Measurements from ENCODE around the gene NFASC. TPM values are rescaled to one million over a fixed set of nuclear protein-coding genes. Genes with fewer than 3 reads are reported as not detected.

NFASC gene
- total RNA-seq (not detected), total RNA-seq (0 to 0.67 (median 0.05) reads per million in 172 experiments)
- 0.03 TPM for polyA plus RNA-seq (2013, experiment 1 of 2)
- polyA plus RNA-seq (2013, experiment 2 of 2) = 0.10 TPM

DNA sequence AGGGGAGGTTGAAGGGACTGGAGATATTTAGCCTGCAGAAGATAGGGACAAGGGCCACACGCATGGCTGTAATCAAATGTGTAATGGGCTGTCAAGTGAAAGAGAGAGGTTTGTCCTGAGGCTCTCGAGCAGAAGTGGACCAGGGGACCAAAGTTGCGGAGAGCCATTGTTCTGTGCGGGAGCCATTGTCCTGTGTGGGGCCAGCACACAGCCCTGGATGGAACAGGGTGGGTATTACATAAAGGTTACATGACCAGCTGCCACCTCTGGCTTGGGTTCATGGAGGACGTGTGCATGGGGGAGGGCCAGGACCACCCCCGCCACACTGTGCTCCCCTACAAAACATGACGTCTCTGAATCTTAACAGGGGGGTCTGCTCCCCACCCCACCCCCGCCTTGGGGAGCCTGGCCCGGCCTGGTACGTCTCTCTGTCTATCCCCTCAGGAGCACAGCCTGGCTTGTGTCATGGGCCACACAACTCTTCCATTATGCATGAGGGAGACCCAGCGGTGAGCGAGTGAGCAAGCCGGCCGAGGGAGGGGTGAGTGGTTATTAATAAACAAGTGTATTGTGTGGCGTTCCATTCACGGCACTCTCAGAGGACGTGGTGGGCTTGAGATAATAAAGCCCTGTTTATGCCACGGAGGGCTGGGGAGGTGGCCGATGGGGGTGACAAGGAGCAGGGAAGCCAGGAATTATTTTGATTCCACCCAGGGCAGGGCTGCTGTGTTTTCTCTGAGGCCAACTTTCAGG is at the start of gene NFASC:
Gene NFASC (plus strand): TSS at position 703 of the 753 bp plus-strand sequence. CDS start 73,454 bp downstream, outside the sequence.
- Mint-ChIP-seq H3K27me3 (peaks cover 14% of the 10 kb centered on the region), H3K9me3 (no peaks in the 10 kb centered on the region), H3K36me3 (ENCODE audit: low read depth) (no peaks in the 10 kb centered on the region), H3K4me3 (no peak within 1 kb of the TSS), H3K4me1 (ENCODE audit: low read depth) (no peaks in the 10 kb centered on the region), H3K27ac (no peak within 1 kb of the TSS)
- ChIA-PET CTCF (no interaction called here), POLR2A (interaction anchor here (0.7 kb wide), 1 partner anchor 38 kb away, joined by 4 read pairs; no protein-coding TSS in a partner anchor)
- Histone ChIP-seq H3K9me3 (ENCODE audit: control insufficient read depth in 1 of 2, insufficient read depth in 1 of 2, low read length in 2 of 2) (peaks cover 0 to 3% of the 10 kb centered on the region in 2 experiments), H3K4me1 (ENCODE audit: insufficient read depth, low read length) (no peaks in the 10 kb centered on the region), H3K27me3 (ENCODE audit: control insufficient read depth in 1 of 2, insufficient read depth in 2 of 2, low read length in 2 of 2) (peaks cover 0 to 2% of the 10 kb centered on the region in 2 experiments), H3K4me3 (ENCODE audit: low read length) (no peak within 1 kb of the TSS), H3K36me3 (ENCODE audit: insufficient read depth, low read length) (no peaks in the 10 kb centered on the region), H3K27ac (ENCODE audit: low read depth in 1 of 2, low read length in 2 of 2) (no peak within 1 kb of the TSS)
- no peak for ATAC-seq (ENCODE audit: poor library complexity)
- TF ChIP-seq, protein P1, sequence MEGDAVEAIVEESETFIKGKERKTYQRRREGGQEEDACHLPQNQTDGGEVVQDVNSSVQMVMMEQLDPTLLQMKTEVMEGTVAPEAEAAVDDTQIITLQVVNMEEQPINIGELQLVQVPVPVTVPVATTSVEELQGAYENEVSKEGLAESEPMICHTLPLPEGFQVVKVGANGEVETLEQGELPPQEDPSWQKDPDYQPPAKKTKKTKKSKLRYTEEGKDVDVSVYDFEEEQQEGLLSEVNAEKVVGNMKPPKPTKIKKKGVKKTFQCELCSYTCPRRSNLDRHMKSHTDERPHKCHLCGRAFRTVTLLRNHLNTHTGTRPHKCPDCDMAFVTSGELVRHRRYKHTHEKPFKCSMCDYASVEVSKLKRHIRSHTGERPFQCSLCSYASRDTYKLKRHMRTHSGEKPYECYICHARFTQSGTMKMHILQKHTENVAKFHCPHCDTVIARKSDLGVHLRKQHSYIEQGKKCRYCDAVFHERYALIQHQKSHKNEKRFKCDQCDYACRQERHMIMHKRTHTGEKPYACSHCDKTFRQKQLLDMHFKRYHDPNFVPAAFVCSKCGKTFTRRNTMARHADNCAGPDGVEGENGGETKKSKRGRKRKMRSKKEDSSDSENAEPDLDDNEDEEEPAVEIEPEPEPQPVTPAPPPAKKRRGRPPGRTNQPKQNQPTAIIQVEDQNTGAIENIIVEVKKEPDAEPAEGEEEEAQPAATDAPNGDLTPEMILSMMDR (IDR thresholded peaks at IDR 0.05) = no peak
- intact Hi-C loops (cut with DNase I, micrococcal nuclease) = no loop called here
- no peak for DNase-seq

DNA sequence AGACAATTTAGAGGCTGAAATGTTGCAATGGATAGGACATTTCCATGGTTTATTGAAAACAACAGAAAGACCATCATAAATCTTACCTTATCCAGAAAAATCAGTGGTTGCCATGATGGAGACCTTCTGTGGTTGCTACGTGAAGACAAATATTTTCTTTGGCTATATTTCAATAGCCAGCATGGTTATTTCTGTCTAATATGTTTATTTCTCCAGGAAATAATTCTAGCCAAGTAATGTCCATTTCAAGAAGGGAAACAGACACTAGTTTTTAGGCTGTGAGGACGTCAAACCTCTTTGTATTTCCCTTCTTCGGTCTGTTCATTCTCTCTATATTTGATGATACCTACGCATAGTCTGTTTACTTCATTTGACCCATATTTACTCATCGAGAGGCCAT is 49.2 kb upstream of the NFASC start:
- no peak overlapping the region for H3K27ac Mint-ChIP-seq

DNA sequence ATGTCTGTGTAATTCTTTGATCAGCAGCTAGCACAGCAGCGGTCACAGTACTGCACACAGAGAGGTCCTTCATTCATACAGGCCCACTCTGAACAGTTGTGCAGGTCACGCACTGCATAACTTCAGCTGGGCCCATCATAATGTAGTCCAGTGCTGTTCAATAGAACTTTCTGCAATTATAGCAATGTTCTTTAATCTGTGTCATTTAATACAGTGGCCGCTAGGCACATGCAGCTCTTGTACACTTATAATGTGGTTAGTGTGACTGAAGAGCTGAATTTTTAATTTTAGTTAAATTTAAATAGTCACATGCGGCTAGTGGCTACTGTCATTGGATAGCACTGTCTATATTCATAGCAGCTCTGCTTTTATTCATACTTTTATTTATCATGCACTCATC is 48.7 kb upstream of the NFASC start:
- H3K9me3 ChIP-seq (ENCODE audit: control insufficient read depth in 1 of 2, insufficient read depth in 1 of 2, low read length in 2 of 2) = no peaks in the 10 kb centered on the region
- H3K4me1 Mint-ChIP-seq (ENCODE audit: low read depth) = no peaks in the 10 kb centered on the region
- DNase-seq (no peak), ATAC-seq (ENCODE audit: poor library complexity) (no peak)
- H3K4me3 Mint-ChIP-seq = no peak overlapping the region
- no peaks in the 10 kb centered on the region for H3K4me1 ChIP-seq (ENCODE audit: insufficient read depth, low read length)
- no peak overlapping the region for H3K4me3 ChIP-seq (ENCODE audit: low read length)
- CTCF ChIA-PET = interaction anchor here (1.8 to 2.0 kb wide), 2 partner anchors 15 to 30 kb away, joined by 4 to 7 read pairs; no protein-coding TSS in a partner anchor
- no peaks in the 10 kb centered on the region for H3K36me3 Mint-ChIP-seq (ENCODE audit: low read depth)
- no peak overlapping the region for H3K27ac Mint-ChIP-seq
- H3K36me3 ChIP-seq (ENCODE audit: insufficient read depth, low read length) = no peaks in the 10 kb centered on the region
- H3K9me3 Mint-ChIP-seq = no peaks in the 10 kb centered on the region
- intact Hi-C loops (cut with DNase I, micrococcal nuclease) = no loop called here
- POLR2A ChIA-PET = no interaction called here
- TF ChIP-seq, protein P1 (IDR thresholded peaks at IDR 0.05) = no peak
- peaks cover 39% of the 10 kb centered on the region for H3K27me3 Mint-ChIP-seq
- no peak overlapping the region for H3K27ac ChIP-seq (ENCODE audit: low read depth in 1 of 2, low read length in 2 of 2)
- peaks cover 11 to 19% of the 10 kb centered on the region in 2 experiments for H3K27me3 ChIP-seq (ENCODE audit: control insufficient read depth in 1 of 2, insufficient read depth in 2 of 2, low read length in 2 of 2)

More for the DNA sequence above, 49.2 kb upstream of the NFASC start:
- POLR2A ChIA-PET = no interaction called here
- Mint-ChIP-seq H3K9me3 (no peaks in the 10 kb centered on the region), H3K4me3 (no peak overlapping the region), H3K36me3 (ENCODE audit: low read depth) (no peaks in the 10 kb centered on the region), H3K27me3 (peaks cover 39% of the 10 kb centered on the region), H3K4me1 (ENCODE audit: low read depth) (no peaks in the 10 kb centered on the region)
- Histone ChIP-seq H3K27me3 (ENCODE audit: control insufficient read depth in 1 of 2, insufficient read depth in 2 of 2, low read length in 2 of 2) (peaks cover 9 to 16% of the 10 kb centered on the region in 2 experiments), H3K4me3 (ENCODE audit: low read length) (no peak overlapping the region), H3K4me1 (ENCODE audit: insufficient read depth, low read length) (no peaks in the 10 kb centered on the region), H3K36me3 (ENCODE audit: insufficient read depth, low read length) (no peaks in the 10 kb centered on the region), H3K9me3 (ENCODE audit: control insufficient read depth in 1 of 2, insufficient read depth in 1 of 2, low read length in 2 of 2) (no peaks in the 10 kb centered on the region), H3K27ac (ENCODE audit: low read depth in 1 of 2, low read length in 2 of 2) (no peak overlapping the region)
- TF ChIP-seq, protein P1 (IDR thresholded peaks at IDR 0.05) = no peak
- intact Hi-C loops (cut with DNase I, micrococcal nuclease) = no loop called here
- DNase-seq = no peak
- CTCF ChIA-PET = interaction anchor here (1.8 to 2.1 kb wide), 3 partner anchors 14 to 30 kb away, joined by 4 to 9 read pairs (median 7); no protein-coding TSS in a partner anchor
- ATAC-seq (ENCODE audit: poor library complexity) = no peak
